AG04449 (cell line): ENCODE measurements around the gene LDB2.
A peak's percentile ranks its signal among the peaks of the same experiment; 100 is the strongest.

Experiments used
- CTCF ChIA-PET: fragments of 350-600 bp; formaldehyde crosslinking; extraction: SDS; loops from one replicate; lab custom pipeline; 2021; ENCODE audit warnings: antibody characterized with exemption; lab: Yijun Ruan, JAX
- POLR2A ChIA-PET: fragments of 400-600, 350-600 bp; formaldehyde crosslinking; extraction: SDS; loops from one replicate; lab custom pipeline; 2020; ENCODE audit warnings: antibody characterized with exemption, inconsistent platforms; lab: Yijun Ruan, JAX
- DNase-seq: peaks from one replicate; pipeline ENCODE4 v3.0.0-alpha.2; 2010; ENCODE audit warnings: low read depth, low spot score
- H3K4me3 ChIP-seq: 2 replicates; pipeline ENCODE4 v1.5.1; 2011; ENCODE audit warnings: low read depth, mild to moderate bottlenecking, control low read depth, low read length
- CTCF ChIP-seq: IDR thresholded peaks from one replicate; pipeline ENCODE4 v1.5.1; 2011; ENCODE audit warnings: mild to moderate bottlenecking, moderate library complexity, low read length, control low read depth, inconsistent platforms; ENCODE audit not compliant: insufficient read depth; ENCODE audit errors: missing control alignments

LDB2 gene

GRCh38 chr4:16770710-16771285 is 127.6 kb downstream of the LDB2 start:
- CTCF ChIA-PET: interaction anchor here (0.9 to 1.1 kb wide), 2 partner anchors 23 to 24 kb away, joined by 3 read pairs; no protein-coding TSS in a partner anchor

GRCh38 chr4:16767861-16768260 is 130.6 kb downstream of the LDB2 start:
- POLR2A ChIA-PET: no interaction called here
- CTCF ChIA-PET: no interaction called here
- no peak overlapping the region for H3K4me3 ChIP-seq
- no peak for TF ChIP-seq CTCF
- DNase-seq: no peak

More at GRCh38 chr4:16770710-16771285, 127.6 kb downstream of the LDB2 start:
- no peak for DNase-seq
- TF ChIP-seq CTCF: no peak
- POLR2A ChIA-PET: interaction anchor here (0.5 kb wide), 1 partner anchor 506 kb away, joined by 3 read pairs; no protein-coding TSS in a partner anchor
- H3K4me3 ChIP-seq: no peak overlapping the region

GRCh38 chr4:16767251-16767650 is 131.2 kb downstream of the LDB2 start:
- H3K4me3 ChIP-seq: no peak overlapping the region
- ChIA-PET CTCF (no interaction called here), POLR2A (no interaction called here)
- TF ChIP-seq CTCF: no peak
- no peak for DNase-seq

GRCh38 chr4:16765546-16765945 is 132.9 kb downstream of the LDB2 start:
- no peak for DNase-seq
- ChIA-PET POLR2A (no interaction called here), CTCF (interaction anchor here (2.0 kb wide), 1 partner anchor 9 kb away, joined by 6 read pairs; no protein-coding TSS in a partner anchor)
- TF ChIP-seq CTCF: no peak
- H3K4me3 ChIP-seq: no peak overlapping the region

DNA sequence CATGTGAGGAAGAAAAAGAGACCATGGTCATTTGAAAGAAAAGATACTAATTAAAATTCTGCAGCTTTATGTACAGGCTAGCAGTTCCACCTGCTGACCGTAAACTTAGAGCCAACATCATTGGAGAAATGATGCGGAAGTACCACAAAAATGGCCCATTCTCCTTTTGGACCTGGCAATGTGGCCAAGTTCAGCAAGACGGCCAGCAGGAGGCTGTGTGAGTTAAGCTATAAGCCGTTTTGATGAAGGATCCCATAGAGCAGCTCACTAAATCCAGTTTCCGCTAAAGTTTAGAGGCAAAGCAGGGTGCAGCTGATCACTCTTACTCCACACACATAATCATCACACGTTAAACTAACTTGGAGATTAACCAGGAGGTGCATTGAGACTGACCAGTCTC is 133.8 kb downstream of the LDB2 start:
- no peak for DNase-seq
- peak; percentile 12 for TF ChIP-seq CTCF
- POLR2A ChIA-PET: no interaction called here
- CTCF ChIA-PET: interaction anchor here (0.7 to 2.1 kb wide), 9 partner anchors 8 to 559 kb away, joined by 3 to 8 read pairs (median 4); no protein-coding TSS in a partner anchor
- no peak overlapping the region for H3K4me3 ChIP-seq

GRCh38 chr4:16760617-16761363 is 137.7 kb downstream of the LDB2 start:
- DNase-seq: no peak
- CTCF ChIA-PET: interaction anchor here (0.9 to 1.4 kb wide), 6 partner anchors 9 to 563 kb away, joined by 3 to 4 read pairs (median 4); no protein-coding TSS in a partner anchor
- POLR2A ChIA-PET: no interaction called here
- TF ChIP-seq CTCF: no peak
- H3K4me3 ChIP-seq: no peak overlapping the region
